Ishikawa (cell line): Measurements from ENCODE around the gene KCNIP4.

Experiments
- CEBPB ChIP-seq: IDR thresholded peaks from 2 replicates; pipeline ENCODE4 v1.6.1; 2012
- CREB1 ChIP-seq: IDR thresholded peaks from 2 replicates; pipeline ENCODE4 v1.6.1; 2012; ENCODE audit warnings: low read depth
- EGR1 ChIP-seq: IDR thresholded peaks from 2 replicates; pipeline ENCODE4 v1.6.1; 2012
- EP300 ChIP-seq: IDR thresholded peaks from 2 replicates; pipeline ENCODE4 v1.6.1; 2012; ENCODE audit warnings: borderline replicate concordance
- FOXM1 ChIP-seq: IDR thresholded peaks from 2 replicates; pipeline ENCODE4 v1.6.1; 2012; ENCODE audit warnings: low read depth, borderline replicate concordance
- NFIC ChIP-seq: IDR thresholded peaks from 2 replicates; pipeline ENCODE4 v1.6.1; 2012
- RAD21 ChIP-seq: IDR thresholded peaks from 2 replicates; pipeline ENCODE4 v1.6.1; 2012; ENCODE audit warnings: low read depth
- TAF1 ChIP-seq: IDR thresholded peaks from 2 replicates; pipeline ENCODE4 v1.6.1; 2012; ENCODE audit warnings: low read depth, mild to moderate bottlenecking
- TCF12 ChIP-seq: IDR thresholded peaks from 2 replicates; pipeline ENCODE4 v1.6.1; 2012; ENCODE audit warnings: low read depth
- TEAD4 ChIP-seq: IDR thresholded peaks from 2 replicates; pipeline ENCODE4 v1.6.1; 2012
- YY1 ChIP-seq: IDR thresholded peaks from 2 replicates; pipeline ENCODE4 v1.6.1; 2012; ENCODE audit warnings: low read depth
- ZBTB7A ChIP-seq: IDR thresholded peaks from 2 replicates; pipeline ENCODE4 v1.6.1; 2012; ENCODE audit warnings: low read depth
- TF ChIP-seq, protein P1 (sequence below): IDR thresholded peaks from 2 replicates; pipeline ENCODE4 v1.6.1; 2012; ENCODE audit warnings: low read depth, mild to moderate bottlenecking
- TF ChIP-seq, protein P2 (sequence below): IDR thresholded peaks from 2 replicates; pipeline ENCODE4 v1.6.1; 2012
- TF ChIP-seq, protein P3 (sequence below): IDR thresholded peaks from 2 replicates; pipeline ENCODE4 v1.6.1; 2012

The KCNIP4 gene

DNA sequence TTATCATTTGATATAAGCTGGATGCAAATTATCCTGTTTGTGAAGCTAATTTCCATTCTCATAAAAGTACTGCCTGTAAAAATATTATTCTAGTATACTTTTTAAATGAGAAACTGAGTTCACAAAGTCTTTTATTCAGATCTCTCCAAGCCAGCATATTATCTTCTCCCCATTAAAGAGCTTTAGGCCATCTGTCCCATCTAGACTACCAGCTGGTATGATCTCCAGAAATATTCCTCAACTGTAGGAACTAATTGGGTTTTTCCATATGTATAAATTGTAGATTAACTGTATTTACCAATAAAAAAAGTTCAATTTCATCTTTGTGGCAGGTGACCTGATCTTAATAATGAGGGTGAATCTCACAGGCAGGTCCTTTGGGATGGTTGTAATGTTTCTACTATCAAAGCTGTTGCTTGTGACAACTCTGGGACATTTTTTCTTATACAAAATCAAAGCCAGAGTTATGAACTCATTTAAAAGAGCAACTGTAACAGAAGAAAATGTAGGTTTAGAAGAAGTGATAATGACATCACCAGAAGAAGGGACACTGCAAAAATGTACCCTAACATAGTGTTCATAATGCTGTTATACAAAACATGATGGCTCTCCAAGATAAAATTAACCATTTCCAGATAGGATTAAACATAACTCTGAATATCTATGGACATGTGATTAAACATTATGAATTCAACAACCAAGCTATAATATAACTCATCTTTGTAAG, 132.8 kb downstream of the KCNIP4 start:
- TF ChIP-seq YY1 (no peak), CREB1 (no peak), CEBPB (no peak), EGR1 (no peak), NFIC (no peak), TAF1 (no peak), FOXM1 (no peak), TCF12 (no peak), RAD21 (no peak), ZBTB7A (no peak), TEAD4 (no peak), EP300 (no peak)
- TF ChIP-seq, protein P1, sequence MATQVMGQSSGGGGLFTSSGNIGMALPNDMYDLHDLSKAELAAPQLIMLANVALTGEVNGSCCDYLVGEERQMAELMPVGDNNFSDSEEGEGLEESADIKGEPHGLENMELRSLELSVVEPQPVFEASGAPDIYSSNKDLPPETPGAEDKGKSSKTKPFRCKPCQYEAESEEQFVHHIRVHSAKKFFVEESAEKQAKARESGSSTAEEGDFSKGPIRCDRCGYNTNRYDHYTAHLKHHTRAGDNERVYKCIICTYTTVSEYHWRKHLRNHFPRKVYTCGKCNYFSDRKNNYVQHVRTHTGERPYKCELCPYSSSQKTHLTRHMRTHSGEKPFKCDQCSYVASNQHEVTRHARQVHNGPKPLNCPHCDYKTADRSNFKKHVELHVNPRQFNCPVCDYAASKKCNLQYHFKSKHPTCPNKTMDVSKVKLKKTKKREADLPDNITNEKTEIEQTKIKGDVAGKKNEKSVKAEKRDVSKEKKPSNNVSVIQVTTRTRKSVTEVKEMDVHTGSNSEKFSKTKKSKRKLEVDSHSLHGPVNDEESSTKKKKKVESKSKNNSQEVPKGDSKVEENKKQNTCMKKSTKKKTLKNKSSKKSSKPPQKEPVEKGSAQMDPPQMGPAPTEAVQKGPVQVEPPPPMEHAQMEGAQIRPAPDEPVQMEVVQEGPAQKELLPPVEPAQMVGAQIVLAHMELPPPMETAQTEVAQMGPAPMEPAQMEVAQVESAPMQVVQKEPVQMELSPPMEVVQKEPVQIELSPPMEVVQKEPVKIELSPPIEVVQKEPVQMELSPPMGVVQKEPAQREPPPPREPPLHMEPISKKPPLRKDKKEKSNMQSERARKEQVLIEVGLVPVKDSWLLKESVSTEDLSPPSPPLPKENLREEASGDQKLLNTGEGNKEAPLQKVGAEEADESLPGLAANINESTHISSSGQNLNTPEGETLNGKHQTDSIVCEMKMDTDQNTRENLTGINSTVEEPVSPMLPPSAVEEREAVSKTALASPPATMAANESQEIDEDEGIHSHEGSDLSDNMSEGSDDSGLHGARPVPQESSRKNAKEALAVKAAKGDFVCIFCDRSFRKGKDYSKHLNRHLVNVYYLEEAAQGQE, result no peak
- TF ChIP-seq, protein P2, sequence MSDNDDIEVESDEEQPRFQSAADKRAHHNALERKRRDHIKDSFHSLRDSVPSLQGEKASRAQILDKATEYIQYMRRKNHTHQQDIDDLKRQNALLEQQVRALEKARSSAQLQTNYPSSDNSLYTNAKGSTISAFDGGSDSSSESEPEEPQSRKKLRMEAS, result no peak
- TF ChIP-seq, protein P3, sequence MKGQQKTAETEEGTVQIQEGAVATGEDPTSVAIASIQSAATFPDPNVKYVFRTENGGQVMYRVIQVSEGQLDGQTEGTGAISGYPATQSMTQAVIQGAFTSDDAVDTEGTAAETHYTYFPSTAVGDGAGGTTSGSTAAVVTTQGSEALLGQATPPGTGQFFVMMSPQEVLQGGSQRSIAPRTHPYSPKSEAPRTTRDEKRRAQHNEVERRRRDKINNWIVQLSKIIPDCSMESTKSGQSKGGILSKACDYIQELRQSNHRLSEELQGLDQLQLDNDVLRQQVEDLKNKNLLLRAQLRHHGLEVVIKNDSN, result no peak

DNA sequence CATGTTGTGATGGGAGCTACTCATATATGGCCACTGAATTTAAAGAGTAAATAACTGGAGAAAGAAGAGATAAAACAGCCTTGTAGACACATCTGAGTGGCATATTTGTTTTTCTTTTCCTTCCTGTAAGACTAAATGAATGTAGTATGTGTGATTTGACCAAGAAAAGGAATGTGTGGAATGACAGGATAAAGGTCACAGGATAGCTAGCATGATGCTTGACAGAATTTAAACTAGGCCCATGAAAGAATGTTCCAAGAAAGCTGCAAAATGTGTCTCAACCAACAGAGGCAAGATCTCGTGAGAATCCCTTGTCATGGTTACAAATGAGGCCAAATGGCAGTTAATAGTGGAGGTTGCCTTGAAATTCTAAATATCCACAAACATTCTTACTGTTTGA, 137.0 kb downstream of the KCNIP4 start:
- TF ChIP-seq, protein P1, result no peak
- TF ChIP-seq TAF1 (no peak), CEBPB (no peak), YY1 (no peak), NFIC (no peak), ZBTB7A (no peak), RAD21 (no peak), TEAD4 (no peak)
- TF ChIP-seq, protein P2, result no peak
- TF ChIP-seq, protein P3, result no peak

DNA sequence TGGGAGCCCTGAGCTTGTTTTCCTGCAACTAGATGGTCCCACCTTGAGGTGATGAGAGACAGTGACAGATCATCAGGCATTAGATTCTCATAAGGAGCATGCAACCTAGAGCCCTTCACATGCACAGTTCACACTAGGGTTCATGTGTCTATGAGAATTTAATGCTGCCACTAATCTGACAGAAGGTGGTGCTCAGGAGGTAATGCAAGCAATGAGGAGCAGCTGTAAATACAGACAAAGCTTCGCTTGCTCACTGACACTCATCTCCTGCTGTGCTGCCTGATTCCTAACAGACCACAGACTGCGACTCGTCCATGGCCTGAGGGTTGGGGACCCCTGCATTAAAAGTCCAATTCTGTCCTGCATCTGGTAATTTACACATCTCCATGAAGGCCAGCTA, 141.6 kb downstream of the KCNIP4 start:
- TF ChIP-seq, protein P2, result no peak
- TF ChIP-seq YY1 (no peak), EGR1 (no peak), CEBPB (no peak), TEAD4 (no peak), CREB1 (no peak), EP300 (no peak), RAD21 (no peak), TAF1 (no peak), NFIC (no peak), ZBTB7A (no peak), FOXM1 (no peak), TCF12 (no peak)
- TF ChIP-seq, protein P1, result no peak
- TF ChIP-seq, protein P3, result no peak

DNA sequence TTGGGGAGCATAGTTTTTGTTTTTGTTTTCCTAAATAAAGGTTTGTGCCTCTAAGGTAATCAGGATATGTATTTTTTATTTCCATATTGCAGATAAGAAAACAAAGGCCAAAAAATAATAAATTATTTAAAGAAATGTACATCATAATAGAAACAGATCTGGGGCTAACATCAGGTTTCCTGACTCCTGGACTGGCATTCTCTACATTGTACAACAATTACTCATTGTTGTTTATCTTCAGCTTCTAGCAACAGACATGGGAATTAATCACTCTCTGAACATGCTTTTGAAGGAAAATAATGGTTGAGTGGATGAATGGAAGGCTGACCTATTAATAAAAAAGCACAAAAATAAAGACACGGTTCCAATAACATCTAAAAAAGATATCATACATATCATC, 146.2 kb downstream of the KCNIP4 start:
- TF ChIP-seq CREB1, result no peak
